HepG2 (cell line): Measurements from ENCODE around the gene TMCO4. TPM values are rescaled to one million over a fixed set of nuclear protein-coding genes. Genes with fewer than 3 reads are reported as not detected.

ENCODE experiments used
- ARNTL ChIP-seq: sonication (generic); formaldehyde crosslinking; IDR thresholded peaks from 2 replicates; pipeline ENCODE4 v1.4.0; 2020; ENCODE audit warnings: mild to moderate bottlenecking, missing genetic modification reagents
- CBFB ChIP-seq: sonication (generic); formaldehyde crosslinking; IDR thresholded peaks from 2 replicates; pipeline ENCODE4 v1.4.0; 2020; ENCODE audit warnings: missing genetic modification reagents
- CTCF ChIP-seq: sonication (generic); formaldehyde crosslinking; IDR thresholded peaks from 2 replicates; pipeline ENCODE4 v1.5.0; 2020; ENCODE audit warnings: mild to moderate bottlenecking, missing genetic modification reagents, moderate library complexity
- ELF3 ChIP-seq: IDR thresholded peaks from 2 replicates; pipeline ENCODE4 v1.6.1; 2016; ENCODE audit warnings: missing genetic modification reagents, missing compliant biosample characterization
- FOXK2 ChIP-seq: fragments of 450-650 bp; IDR thresholded peaks from 2 replicates; pipeline ENCODE4 v1.6.1; 2016
- GATA4 ChIP-seq: sonication (generic); IDR thresholded peaks from 2 replicates; pipeline ENCODE4 v1.6.1; 2016; ENCODE audit warnings: antibody characterized with exemption, low read depth, borderline replicate concordance
- HOXA7 ChIP-seq: sonication (generic); formaldehyde crosslinking; IDR thresholded peaks from 2 replicates; pipeline ENCODE4 v1.8.1; 2022; ENCODE audit warnings: mild to moderate bottlenecking, missing genetic modification reagents, moderate library complexity
- MIER3 ChIP-seq: IDR thresholded peaks from 2 replicates; pipeline ENCODE4 v1.6.1; 2016; ENCODE audit warnings: missing compliant biosample characterization, borderline replicate concordance
- PAF1 ChIP-seq: IDR thresholded peaks from 2 replicates; pipeline ENCODE4 v1.6.1; 2016; ENCODE audit warnings: missing genetic modification reagents, missing compliant biosample characterization
- POGZ ChIP-seq: sonication (generic); formaldehyde crosslinking; IDR thresholded peaks from 2 replicates; pipeline ENCODE4 v1.4.0; 2020; ENCODE audit warnings: mild to moderate bottlenecking, missing genetic modification reagents
- TOE1 ChIP-seq: sonication (generic); formaldehyde crosslinking; IDR thresholded peaks from 2 replicates; pipeline ENCODE4 v1.4.0; 2020; ENCODE audit warnings: mild to moderate bottlenecking, missing genetic modification reagents
- TOPORS ChIP-seq: sonication (generic); formaldehyde crosslinking; IDR thresholded peaks from 2 replicates; pipeline ENCODE4 v1.8.0; 2023; ENCODE audit warnings: mild to moderate bottlenecking, missing genetic modification reagents
- ZFY ChIP-seq: sonication (generic); formaldehyde crosslinking; IDR thresholded peaks from 2 replicates; pipeline ENCODE4 v1.4.0; 2020; ENCODE audit warnings: missing genetic modification reagents
- ZNF512B ChIP-seq: sonication (generic); formaldehyde crosslinking; IDR thresholded peaks from 2 replicates; pipeline ENCODE4 v1.5.1; 2020; ENCODE audit warnings: missing genetic modification reagents, mild to moderate bottlenecking, borderline replicate concordance
- ZSCAN9 ChIP-seq: IDR thresholded peaks from 2 replicates; pipeline ENCODE4 v1.6.1; 2016; ENCODE audit warnings: borderline replicate concordance
- polyA plus RNA-seq, 8 experiments: library from polyadenylated mRNA; depleted of rRNA in 3 of 8; stranded (reverse) in 7 of 8; unstranded in 1 of 8; fragments of >200 nt; fragmentation: Illumina TruSeq in 4 of 8; extraction: Trizol in 4 of 8; gene quantifications; 2 replicates each; pipeline versions ENCODE4 v1.2.1 to v1.2.3, GENCODE V29; 2011 to 2016; ENCODE audit warnings: low read depth in 4 of 8, missing spikeins in 1 of 8, mixed read lengths in 1 of 8; ENCODE audit not compliant: insufficient read depth in 1 of 8
- total RNA-seq, 5 experiments: library from RNA; depleted of rRNA; stranded (reverse); fragments of >200 nt; fragmentation: Illumina TruSeq; extraction: Trizol; gene quantifications; 2 replicates each; pipeline ENCODE4 v1.2.3, GENCODE V29; 2016; ENCODE audit warnings: low read depth in 1 of 5
- TF ChIP-seq, protein P1 (sequence below): sonication (generic); formaldehyde crosslinking; conservative IDR thresholded peaks from 2 replicates; pipeline ENCODE4 v1.8.0; 2022; ENCODE audit warnings: mild to moderate bottlenecking, moderate library complexity, missing genetic modification reagents
- TF ChIP-seq, protein P2 (sequence below): sonication (generic); formaldehyde crosslinking; IDR thresholded peaks from 2 replicates; pipeline ENCODE4 v1.4.0; 2020; ENCODE audit warnings: low read depth, mild to moderate bottlenecking, missing genetic modification reagents
- TF ChIP-seq, protein P3 (sequence below), 2 experiments: sonication (generic) in 1 of 2; formaldehyde crosslinking in 1 of 2; IDR thresholded peaks; 2 replicates each; pipeline versions ENCODE4 v1.5.1 to v1.6.1; 2011 to 2020; ENCODE audit warnings: borderline replicate concordance in 1 of 2, low read depth in 1 of 2, low read length in 1 of 2, mild to moderate bottlenecking in 1 of 2, missing genetic modification reagents in 1 of 2, moderate library complexity in 1 of 2

Gene TMCO4
- total and polyA plus RNA-seq, 2 of the 13 experiments (the other 11 are each of a cell fraction or from before 2014, with no cell fraction given), result 2.1 to 4.1 TPM

- TF ChIP-seq, protein P1, sequence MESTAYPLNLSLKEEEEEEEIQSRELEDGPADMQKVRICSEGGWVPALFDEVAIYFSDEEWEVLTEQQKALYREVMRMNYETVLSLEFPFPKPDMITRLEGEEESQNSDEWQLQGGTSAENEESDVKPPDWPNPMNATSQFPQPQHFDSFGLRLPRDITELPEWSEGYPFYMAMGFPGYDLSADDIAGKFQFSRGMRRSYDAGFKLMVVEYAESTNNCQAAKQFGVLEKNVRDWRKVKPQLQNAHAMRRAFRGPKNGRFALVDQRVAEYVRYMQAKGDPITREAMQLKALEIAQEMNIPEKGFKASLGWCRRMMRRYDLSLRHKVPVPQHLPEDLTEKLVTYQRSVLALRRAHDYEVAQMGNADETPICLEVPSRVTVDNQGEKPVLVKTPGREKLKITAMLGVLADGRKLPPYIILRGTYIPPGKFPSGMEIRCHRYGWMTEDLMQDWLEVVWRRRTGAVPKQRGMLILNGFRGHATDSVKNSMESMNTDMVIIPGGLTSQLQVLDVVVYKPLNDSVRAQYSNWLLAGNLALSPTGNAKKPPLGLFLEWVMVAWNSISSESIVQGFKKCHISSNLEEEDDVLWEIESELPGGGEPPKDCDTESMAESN, result no peak
- TF ChIP-seq ELF3 (CRISPR knock-in tag) (peak; percentile 41; the same call in 1 of the 2 replicates), TOE1 (CRISPR knock-in tag) (no peak), TOPORS (CRISPR knock-in tag) (no peak), CBFB (0 out of 2 replicates have a peak, but pooled peaks have one; percentile 40), FOXK2 (no peak), GATA4 (no peak), ZSCAN9 (CRISPR knock-in tag) (peak; percentile 24; the same call in 1 of the 2 replicates), POGZ (no peak), ARNTL (CRISPR knock-in tag) (0 out of 2 replicates have a peak, but pooled peaks have one; percentile 50), ZNF512B (CRISPR knock-in tag) (no peak), ZFY (peak; percentile 40; the same call in 1 of the 2 replicates), CTCF (CRISPR knock-in tag) (0 out of 2 replicates have a peak, but pooled peaks have one; percentile 3), HOXA7 (no peak), MIER3 (CRISPR knock-in tag) (0 out of 2 replicates have a peak, but pooled peaks have one; percentile 14), PAF1 (no peak)
- TF ChIP-seq, protein P2, sequence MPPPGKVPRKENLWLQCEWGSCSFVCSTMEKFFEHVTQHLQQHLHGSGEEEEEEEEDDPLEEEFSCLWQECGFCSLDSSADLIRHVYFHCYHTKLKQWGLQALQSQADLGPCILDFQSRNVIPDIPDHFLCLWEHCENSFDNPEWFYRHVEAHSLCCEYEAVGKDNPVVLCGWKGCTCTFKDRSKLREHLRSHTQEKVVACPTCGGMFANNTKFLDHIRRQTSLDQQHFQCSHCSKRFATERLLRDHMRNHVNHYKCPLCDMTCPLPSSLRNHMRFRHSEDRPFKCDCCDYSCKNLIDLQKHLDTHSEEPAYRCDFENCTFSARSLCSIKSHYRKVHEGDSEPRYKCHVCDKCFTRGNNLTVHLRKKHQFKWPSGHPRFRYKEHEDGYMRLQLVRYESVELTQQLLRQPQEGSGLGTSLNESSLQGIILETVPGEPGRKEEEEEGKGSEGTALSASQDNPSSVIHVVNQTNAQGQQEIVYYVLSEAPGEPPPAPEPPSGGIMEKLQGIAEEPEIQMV (CRISPR knock-in tag), result 0 out of 2 replicates have a peak, but pooled peaks have one; percentile 46
- TF ChIP-seq, protein P3, sequence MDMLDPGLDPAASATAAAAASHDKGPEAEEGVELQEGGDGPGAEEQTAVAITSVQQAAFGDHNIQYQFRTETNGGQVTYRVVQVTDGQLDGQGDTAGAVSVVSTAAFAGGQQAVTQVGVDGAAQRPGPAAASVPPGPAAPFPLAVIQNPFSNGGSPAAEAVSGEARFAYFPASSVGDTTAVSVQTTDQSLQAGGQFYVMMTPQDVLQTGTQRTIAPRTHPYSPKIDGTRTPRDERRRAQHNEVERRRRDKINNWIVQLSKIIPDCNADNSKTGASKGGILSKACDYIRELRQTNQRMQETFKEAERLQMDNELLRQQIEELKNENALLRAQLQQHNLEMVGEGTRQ (IDR thresholded peaks at IDR 0.05; ENCODE audit: low read depth, low read length), result no peak
- TF ChIP-seq, protein P3 (CRISPR knock-in tag; IDR thresholded peaks at IDR 0.05; ENCODE audit: borderline replicate concordance), result no peak
These were observed 16.4 kb upstream of the TMCO4 start (continued) for GRCh38 chr1:19815801-19816736.
